OCI-LY7 (cell line): ENCODE data around the gene PGGHG. TPM values are rescaled to one million over a fixed set of nuclear protein-coding genes. Genes with fewer than 3 reads are reported as not detected.

Source experiments
- BruUV-seq: library from RNA; stranded (reverse); fragments of 400-500 nt; replicated peaks from 2 replicates; lab custom pipeline; 2021; lab: Mats Ljungman, UMichigan
- CTCF ChIA-PET: fragments of 300-600 bp; sonication (Branson Sonifier 250); formaldehyde crosslinking; loops from one replicate; lab custom pipeline; 2022; ENCODE audit warnings: antibody characterized with exemption; ENCODE audit not compliant: unreplicated experiment; lab: Charles Lee
- POLR2A ChIA-PET: fragments of 300-600 bp; sonication (Branson Sonifier 250); formaldehyde crosslinking; loops from one replicate; lab custom pipeline; 2022; ENCODE audit warnings: antibody characterized with exemption; lab: Charles Lee
- DNase-seq: peaks from one replicate; pipeline ENCODE4 v3.0.0-alpha.2; 2015; ENCODE audit warnings: low spot score
- H2AFZ ChIP-seq: fragments of 200-600 bp; sonication (generic), shearing (Covaris generic); 2 replicates; pipeline ENCODE4 v1.6.1; 2014; ENCODE audit warnings: mild to moderate bottlenecking, antibody characterized with exemption, low read length, moderate library complexity
- H3K27ac ChIP-seq: fragments of 200-600 bp; sonication (generic); 2 replicates; pipeline ENCODE4 v1.5.1; 2014; ENCODE audit warnings: mixed run types, low read depth, mild to moderate bottlenecking, moderate library complexity, low read length, inconsistent platforms; ENCODE audit not compliant: poor library complexity, severe bottlenecking
- H3K36me3 ChIP-seq: fragments of 200-600 bp; sonication (generic); 2 replicates; pipeline ENCODE4 v1.6.1; 2014; ENCODE audit warnings: mild to moderate bottlenecking, antibody characterized with exemption, low read length, moderate library complexity, mixed read lengths; ENCODE audit not compliant: insufficient read depth
- H3K4me1 ChIP-seq: fragments of 200-600 bp; sonication (generic); 2 replicates; pipeline ENCODE4 v1.5.1; 2014; ENCODE audit warnings: mild to moderate bottlenecking, low read length; ENCODE audit not compliant: insufficient read depth, poor library complexity, severe bottlenecking
- H3K4me2 ChIP-seq: fragments of 200-600 bp; sonication (generic); 2 replicates; pipeline ENCODE4 v1.6.1; 2014; ENCODE audit warnings: mild to moderate bottlenecking, low read length
- H3K4me3 ChIP-seq: fragments of 200-600 bp; sonication (generic); 2 replicates; pipeline ENCODE4 v1.5.1; 2014; ENCODE audit warnings: mild to moderate bottlenecking, low read depth, low read length; ENCODE audit not compliant: poor library complexity, severe bottlenecking
- H3K79me2 ChIP-seq: fragments of 200-600 bp; sonication (generic); 2 replicates; pipeline ENCODE4 v1.6.1; 2016; ENCODE audit warnings: low read depth, mild to moderate bottlenecking, low read length, moderate library complexity, mixed read lengths; ENCODE audit not compliant: insufficient read depth
- H3K9me2 ChIP-seq: fragments of 200-600 bp; sonication (generic); 2 replicates; pipeline ENCODE4 v1.6.1; 2016; ENCODE audit warnings: mild to moderate bottlenecking, low read length, mixed read lengths; ENCODE audit not compliant: insufficient read depth
- H3K9me3 ChIP-seq: fragments of 200-600 bp; sonication (generic); 2 replicates; pipeline ENCODE4 v1.6.1; 2014; ENCODE audit warnings: mild to moderate bottlenecking, mixed run types, low read length, mixed read lengths
- H4K20me1 ChIP-seq: fragments of 200-600 bp; sonication (generic); 2 replicates; pipeline ENCODE4 v1.6.1; 2014; ENCODE audit warnings: mild to moderate bottlenecking, antibody characterized with exemption, low read length, moderate library complexity, mixed read lengths; ENCODE audit not compliant: insufficient read depth
- EZH2phosphoT487 ChIP-seq: fragments of 200-600 bp; sonication (generic); IDR thresholded peaks from 2 replicates; pipeline ENCODE4 v1.6.1; 2018; ENCODE audit warnings: low read depth, borderline replicate concordance, mild to moderate bottlenecking, mixed run types, antibody characterized with exemption, low read length, moderate library complexity, mixed read lengths
- intact Hi-C: fragments of 100-400 bp; cut with micrococcal nuclease; formaldehyde crosslinking; loops from one replicate; pipeline ENCODE4 v1.10.0; 2022; ENCODE audit not compliant: unreplicated experiment
- total RNA-seq, 2 experiments: library from RNA; depleted of rRNA in 1 of 2; stranded (reverse); fragments of >200 nt in 1 of 2; shearing (Covaris generic) in 1 of 2; gene quantifications; 2 replicates each; pipeline ENCODE4 v1.2.3, GENCODE V29; 2014 to 2022
- TF ChIP-seq, protein P1 (sequence below): fragments of 200-600 bp; sonication (generic); conservative IDR thresholded peaks from 2 replicates; pipeline ENCODE4 v1.5.1; 2014; ENCODE audit warnings: mild to moderate bottlenecking, antibody characterized with exemption, low read length, moderate library complexity, mixed read lengths

The PGGHG gene
- total RNA-seq, 2 experiments from 2014 or later, result 0.93 to 6.3 TPM

DNA sequence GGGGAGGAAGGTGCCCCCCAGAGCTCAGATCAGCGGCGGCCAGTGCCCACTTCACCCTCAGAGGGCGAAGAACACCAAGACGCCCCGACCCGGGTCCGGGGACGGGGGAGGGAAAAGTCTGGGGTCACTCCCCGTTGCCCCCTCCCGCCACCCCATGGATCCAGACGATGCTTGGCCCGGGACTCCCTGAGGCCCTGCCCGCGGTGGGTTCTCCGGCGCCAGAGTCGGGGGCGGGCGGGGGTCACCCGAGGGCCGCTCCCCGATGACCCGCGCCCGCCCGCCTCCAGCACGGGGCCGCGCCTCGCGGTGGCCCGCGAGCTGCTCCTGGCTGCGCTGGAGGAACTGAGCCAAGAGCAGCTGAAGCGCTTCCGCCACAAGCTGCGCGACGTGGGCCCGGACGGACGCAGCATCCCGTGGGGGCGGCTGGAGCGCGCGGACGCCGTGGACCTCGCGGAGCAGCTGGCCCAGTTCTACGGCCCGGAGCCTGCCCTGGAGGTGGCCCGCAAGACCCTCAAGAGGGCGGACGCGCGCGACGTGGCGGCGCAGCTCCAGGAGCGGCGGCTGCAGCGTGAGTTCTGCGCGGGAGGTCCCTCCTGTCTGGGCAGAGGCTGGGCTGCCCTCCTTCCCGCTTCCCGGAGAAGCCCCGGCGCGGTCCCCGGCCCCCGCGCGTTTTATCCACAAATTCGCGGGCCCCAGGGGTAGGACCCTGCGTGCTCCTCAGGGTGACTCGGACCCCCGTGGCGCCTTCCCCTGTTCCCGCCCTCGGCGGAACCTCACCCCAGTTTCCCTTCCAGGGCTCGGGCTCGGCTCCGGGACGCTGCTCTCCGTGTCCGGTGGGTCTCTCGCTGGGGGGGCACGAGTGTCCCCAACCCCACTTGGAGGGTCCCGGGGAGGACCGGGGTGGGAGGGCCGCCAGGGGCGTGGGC, 9.6 kb upstream of the PGGHG start:
- no peak for DNase-seq
- H2AFZ ChIP-seq, result no peak overlapping the region

DNA sequence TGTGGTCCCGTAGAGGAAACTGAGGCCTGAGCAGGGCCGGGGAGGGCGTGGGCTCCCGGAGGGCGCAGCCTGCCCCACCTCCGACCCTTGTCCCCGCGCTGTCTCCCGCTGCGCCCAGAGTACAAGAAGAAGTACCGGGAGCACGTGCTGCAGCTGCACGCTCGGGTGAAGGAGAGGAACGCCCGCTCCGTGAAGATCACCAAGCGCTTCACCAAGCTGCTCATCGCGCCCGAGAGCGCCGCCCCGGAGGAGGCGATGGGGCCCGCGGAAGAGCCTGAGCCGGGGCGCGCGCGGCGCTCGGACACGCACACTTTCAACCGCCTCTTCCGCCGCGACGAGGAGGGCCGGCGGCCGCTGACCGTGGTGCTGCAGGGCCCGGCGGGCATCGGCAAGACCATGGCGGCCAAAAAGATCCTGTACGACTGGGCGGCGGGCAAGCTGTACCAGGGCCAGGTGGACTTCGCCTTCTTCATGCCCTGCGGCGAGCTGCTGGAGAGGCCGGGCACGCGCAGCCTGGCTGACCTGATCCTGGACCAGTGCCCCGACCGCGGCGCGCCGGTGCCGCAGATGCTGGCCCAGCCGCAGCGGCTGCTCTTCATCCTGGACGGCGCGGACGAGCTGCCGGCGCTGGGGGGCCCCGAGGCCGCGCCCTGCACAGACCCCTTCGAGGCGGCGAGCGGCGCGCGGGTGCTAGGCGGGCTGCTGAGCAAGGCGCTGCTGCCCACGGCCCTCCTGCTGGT, 8.8 kb upstream of the PGGHG start:
- H3K9me2 ChIP-seq, result no peaks in the 10 kb centered on the region
- ChIA-PET CTCF (no interaction called here), POLR2A (no interaction called here)
- no TSS peak for BruUV-seq
- H2AFZ ChIP-seq, result no peak overlapping the region
- no peak for DNase-seq
- H3K4me3 ChIP-seq, result no peak overlapping the region
- H3K36me3 ChIP-seq, result no peaks in the 10 kb centered on the region
- no peaks in the 10 kb centered on the region for H3K79me2 ChIP-seq
- peaks cover 6% of the 10 kb centered on the region; the same call in 1 of the 2 replicates for H3K9me3 ChIP-seq
- no peaks in the 10 kb centered on the region for H4K20me1 ChIP-seq
- H3K4me2 ChIP-seq, result no peak overlapping the region
- peaks cover under 1% of the 10 kb centered on the region for H3K4me1 ChIP-seq
- no peak overlapping the region for H3K27ac ChIP-seq
- intact Hi-C loops, result no loop called here
- TF ChIP-seq, protein P1, sequence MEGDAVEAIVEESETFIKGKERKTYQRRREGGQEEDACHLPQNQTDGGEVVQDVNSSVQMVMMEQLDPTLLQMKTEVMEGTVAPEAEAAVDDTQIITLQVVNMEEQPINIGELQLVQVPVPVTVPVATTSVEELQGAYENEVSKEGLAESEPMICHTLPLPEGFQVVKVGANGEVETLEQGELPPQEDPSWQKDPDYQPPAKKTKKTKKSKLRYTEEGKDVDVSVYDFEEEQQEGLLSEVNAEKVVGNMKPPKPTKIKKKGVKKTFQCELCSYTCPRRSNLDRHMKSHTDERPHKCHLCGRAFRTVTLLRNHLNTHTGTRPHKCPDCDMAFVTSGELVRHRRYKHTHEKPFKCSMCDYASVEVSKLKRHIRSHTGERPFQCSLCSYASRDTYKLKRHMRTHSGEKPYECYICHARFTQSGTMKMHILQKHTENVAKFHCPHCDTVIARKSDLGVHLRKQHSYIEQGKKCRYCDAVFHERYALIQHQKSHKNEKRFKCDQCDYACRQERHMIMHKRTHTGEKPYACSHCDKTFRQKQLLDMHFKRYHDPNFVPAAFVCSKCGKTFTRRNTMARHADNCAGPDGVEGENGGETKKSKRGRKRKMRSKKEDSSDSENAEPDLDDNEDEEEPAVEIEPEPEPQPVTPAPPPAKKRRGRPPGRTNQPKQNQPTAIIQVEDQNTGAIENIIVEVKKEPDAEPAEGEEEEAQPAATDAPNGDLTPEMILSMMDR, result no peak
- TF ChIP-seq EZH2phosphoT487, result no peak

More for the DNA sequence above, 9.6 kb upstream of the PGGHG start:
- H3K4me3 ChIP-seq, result no peak overlapping the region
- intact Hi-C loops, result no loop called here
- no TSS peak for BruUV-seq
- ChIA-PET POLR2A (no interaction called here), CTCF (no interaction called here)
- no peaks in the 10 kb centered on the region for H3K36me3 ChIP-seq
- no peaks in the 10 kb centered on the region for H4K20me1 ChIP-seq
- H3K4me1 ChIP-seq, result peaks cover 5% of the 10 kb centered on the region
- peaks cover 6% of the 10 kb centered on the region; the same call in 1 of the 2 replicates for H3K9me3 ChIP-seq
- H3K4me2 ChIP-seq, result no peak overlapping the region
- TF ChIP-seq, protein P1, result no peak
- TF ChIP-seq EZH2phosphoT487, result no peak
- no peak overlapping the region for H3K27ac ChIP-seq
- H3K79me2 ChIP-seq, result no peaks in the 10 kb centered on the region
- no peaks in the 10 kb centered on the region for H3K9me2 ChIP-seq
